HG02870 (cell line): ENCODE results near the gene MUC2.

Experiments used
- ATAC-seq: cut with Tn5 transposase; IDR thresholded peaks from one replicate; pipeline ENCODE4 v1.9.1; 2021; ENCODE audit warnings: mild to moderate bottlenecking, moderate library complexity; ENCODE audit not compliant: unreplicated experiment

MUC2 gene

DNA sequence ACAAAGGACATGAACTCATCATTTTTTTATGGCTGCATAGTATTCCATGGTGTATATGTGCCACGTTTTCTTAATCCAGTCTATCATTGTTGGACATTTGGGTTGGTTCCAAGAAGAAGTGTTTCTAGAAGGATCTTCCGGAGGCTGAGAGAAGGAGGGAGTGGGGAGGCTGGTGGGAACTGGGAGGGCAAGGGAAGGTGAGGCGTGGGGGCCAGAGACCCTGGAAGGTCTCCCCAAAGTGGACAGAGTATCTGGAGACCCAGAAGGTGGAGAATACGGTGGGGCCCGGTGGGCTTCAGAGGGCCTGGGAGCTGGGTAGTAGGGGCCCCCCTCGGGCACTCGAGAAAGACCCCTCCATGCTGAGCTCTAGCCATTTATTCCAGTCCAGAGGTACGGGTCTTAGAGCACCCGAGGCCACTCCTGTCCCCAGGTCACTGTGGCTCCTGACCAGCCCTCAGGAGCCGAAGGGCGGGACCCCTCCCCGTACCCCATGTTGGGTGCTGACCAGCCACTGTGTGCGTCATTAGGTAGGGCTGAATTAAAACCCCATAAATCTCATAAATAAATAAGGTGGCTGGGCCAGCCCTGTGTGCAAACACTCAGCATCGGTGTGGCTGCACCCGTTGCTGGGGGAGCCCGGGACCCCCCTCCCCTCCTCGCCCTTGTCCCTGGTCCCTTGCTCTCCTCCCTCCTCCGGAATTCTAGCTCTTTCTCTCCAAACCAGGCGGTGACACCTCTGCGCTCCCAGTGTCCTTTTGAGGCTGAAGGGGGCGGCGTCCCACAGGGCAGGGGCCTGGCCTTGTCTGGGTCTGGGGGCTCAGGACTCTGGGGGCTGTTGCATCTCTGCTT, 44.3 kb downstream of the MUC2 start:
- ATAC-seq = no peak

GRCh38 chr11:1119604-1120146, 45.0 kb downstream of the MUC2 start:
- no peak for ATAC-seq

DNA sequence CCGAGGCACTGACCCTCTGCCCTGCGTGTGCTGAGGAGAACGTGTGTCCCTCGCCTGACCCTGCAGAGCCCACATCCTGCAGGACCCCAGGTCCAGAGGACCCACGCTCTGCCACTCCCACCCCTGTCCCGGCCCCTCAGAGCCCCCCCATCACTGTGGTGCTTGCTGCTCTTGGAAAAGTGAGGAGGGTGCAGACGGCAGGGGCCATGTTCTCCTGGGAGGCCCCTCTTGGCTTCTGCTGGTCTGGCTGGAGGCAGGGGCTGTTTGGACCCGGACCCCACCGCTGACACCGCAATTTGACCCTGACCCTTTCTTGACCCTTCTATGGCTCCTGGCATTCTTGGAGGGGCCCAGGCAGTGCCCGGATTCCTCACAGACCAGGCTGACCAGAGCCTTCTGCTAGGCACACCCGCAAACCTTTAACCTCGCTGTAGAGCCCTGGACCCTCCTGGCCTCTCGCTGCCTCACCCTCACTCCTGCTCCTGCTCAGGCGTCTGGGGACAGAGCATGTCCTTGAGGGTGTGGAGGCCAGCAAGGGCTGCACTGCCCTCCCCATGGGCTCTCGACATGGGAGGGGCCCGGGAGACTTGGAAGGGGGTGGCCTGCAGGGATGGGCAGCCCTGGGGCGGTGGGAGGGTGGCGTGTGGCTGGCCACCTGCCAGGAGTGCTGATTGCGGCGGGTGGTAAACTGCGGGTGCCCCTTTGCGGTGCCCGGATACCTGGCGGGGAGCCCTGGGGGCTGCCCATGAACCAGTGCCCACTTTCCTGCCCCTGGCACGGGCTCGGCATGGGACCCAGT, 46.1 kb downstream of the MUC2 start:
- ATAC-seq = no peak

DNA sequence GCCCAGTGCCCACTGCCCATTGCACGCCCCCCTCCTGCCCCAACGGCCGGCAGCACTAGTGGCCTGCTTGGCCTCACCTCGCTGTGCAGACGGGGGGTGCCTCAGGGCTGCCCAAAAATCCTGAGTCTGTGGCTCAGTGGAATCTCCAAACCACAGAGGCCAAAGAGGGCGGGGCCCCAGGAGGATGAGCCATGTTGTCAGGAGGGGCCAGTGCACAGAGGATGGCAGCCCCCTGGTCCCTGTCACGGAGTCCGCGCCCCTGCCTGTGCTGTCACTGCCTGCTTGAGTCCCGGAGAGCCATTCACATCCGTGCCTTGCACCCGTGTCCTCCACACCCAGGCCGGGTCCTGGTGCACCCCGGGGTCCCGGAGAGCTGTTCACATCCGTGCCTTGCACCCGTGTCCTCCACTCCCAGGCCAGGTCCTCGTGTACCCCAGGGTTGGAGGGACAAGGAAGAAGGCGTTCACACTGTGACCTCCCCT, 46.7 kb downstream of the MUC2 start:
- ATAC-seq = no peak

DNA sequence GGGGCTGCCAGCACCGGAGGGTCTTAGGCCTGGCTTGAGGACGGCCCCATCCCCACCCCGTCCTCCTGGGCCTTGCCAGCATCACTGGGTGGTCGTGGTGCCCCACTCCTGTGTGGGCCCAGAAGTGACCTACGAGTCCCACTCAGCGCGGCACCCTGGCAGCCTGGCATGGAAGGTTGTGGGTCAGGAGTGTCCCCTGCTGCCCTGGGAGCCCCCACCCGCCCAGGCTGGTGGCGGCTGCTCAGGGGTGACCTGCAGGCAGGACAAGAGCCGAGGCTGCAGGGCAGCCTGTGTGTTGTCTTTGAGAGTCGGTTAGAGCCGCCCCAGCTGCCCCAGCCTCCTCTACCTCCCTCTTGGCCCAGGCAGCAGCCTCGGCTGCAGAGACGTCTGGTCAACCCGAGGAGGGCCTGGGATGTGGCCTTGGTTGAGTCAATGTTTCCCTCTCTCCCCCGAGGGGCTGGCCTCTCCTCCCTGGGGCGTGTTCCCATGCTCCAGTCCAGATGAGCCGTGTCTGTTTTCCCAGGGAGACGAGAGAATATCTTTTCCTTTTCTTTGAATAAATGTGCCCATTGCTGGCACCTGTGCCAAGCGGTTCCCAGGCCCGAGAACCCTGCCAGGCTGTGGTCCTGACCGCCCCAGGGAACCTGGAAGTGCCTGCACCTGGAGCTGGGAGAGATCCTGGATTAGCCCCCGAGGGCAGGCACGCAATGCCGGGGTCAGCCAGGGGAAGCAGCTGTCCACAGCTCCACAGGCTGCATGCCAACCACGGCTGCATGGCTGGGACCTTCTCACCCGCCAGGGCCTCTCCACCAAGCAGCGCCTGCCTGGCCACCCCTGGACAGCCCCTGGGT, 47.4 kb downstream of the MUC2 start:
- no peak for ATAC-seq

- ATAC-seq = no peak
Observed at GRCh38 chr11:1122664-1123002, 48.0 kb downstream of the MUC2 start.

- no peak for ATAC-seq
Observed at GRCh38 chr11:1123970-1124369, 49.3 kb downstream of the MUC2 start.
